ENCODE data around the gene C4orf36.
A peak's percentile ranks its signal among the peaks of the same experiment; 100 is the strongest.
"Not testable (repeated sequence)": the region's sequence is repeated elsewhere in the genome, so short reads cannot be mapped to it uniquely, and the experiment has no call there.

C4orf36 gene

GRCh38 chr4:86892636-86892960 is 376 bp upstream of the C4orf36 start:
- DNase-seq (ENCODE audit: low spot score) = no peak
- POLR2A ChIA-PET (ENCODE audit: low non-redundant PET) = no interaction called here
- CTCF ChIA-PET = interaction anchor here (0.6 kb wide), 1 partner anchor 326 kb away, joined by 3 read pairs; no protein-coding TSS in a partner anchor
- peak overlapping the region; percentile 95 for H3K27ac ChIP-seq
- TF ChIP-seq, protein P1, sequence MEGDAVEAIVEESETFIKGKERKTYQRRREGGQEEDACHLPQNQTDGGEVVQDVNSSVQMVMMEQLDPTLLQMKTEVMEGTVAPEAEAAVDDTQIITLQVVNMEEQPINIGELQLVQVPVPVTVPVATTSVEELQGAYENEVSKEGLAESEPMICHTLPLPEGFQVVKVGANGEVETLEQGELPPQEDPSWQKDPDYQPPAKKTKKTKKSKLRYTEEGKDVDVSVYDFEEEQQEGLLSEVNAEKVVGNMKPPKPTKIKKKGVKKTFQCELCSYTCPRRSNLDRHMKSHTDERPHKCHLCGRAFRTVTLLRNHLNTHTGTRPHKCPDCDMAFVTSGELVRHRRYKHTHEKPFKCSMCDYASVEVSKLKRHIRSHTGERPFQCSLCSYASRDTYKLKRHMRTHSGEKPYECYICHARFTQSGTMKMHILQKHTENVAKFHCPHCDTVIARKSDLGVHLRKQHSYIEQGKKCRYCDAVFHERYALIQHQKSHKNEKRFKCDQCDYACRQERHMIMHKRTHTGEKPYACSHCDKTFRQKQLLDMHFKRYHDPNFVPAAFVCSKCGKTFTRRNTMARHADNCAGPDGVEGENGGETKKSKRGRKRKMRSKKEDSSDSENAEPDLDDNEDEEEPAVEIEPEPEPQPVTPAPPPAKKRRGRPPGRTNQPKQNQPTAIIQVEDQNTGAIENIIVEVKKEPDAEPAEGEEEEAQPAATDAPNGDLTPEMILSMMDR (conservative IDR thresholded peaks at IDR 0.05; ENCODE audit: low read depth) = no peak

- no peak for DNase-seq (ENCODE audit: low spot score)
- TF ChIP-seq, protein P1 (conservative IDR thresholded peaks at IDR 0.05; ENCODE audit: low read depth) = no peak
- ChIA-PET POLR2A (ENCODE audit: low non-redundant PET) (no interaction called here), CTCF (no interaction called here)
- no peak overlapping the region for H3K27ac ChIP-seq
Measured at GRCh38 chr4:86890790-86891189, 1.4 kb downstream of the C4orf36 start.

GRCh38 chr4:86879641-86880040 is 12.6 kb downstream of the C4orf36 start:
- ChIA-PET CTCF (no interaction called here), POLR2A (ENCODE audit: low non-redundant PET) (no interaction called here)
- TF ChIP-seq, protein P1 (conservative IDR thresholded peaks at IDR 0.05; ENCODE audit: low read depth) = no peak
- DNase-seq (ENCODE audit: low spot score) = no peak
- no peak overlapping the region for H3K27ac ChIP-seq

- TF ChIP-seq, protein P1 (conservative IDR thresholded peaks at IDR 0.05; ENCODE audit: low read depth) = no peak
- ChIA-PET CTCF (interaction anchor here (0.5 to 1.1 kb wide), 3 partner anchors 17 to 368 kb away, joined by 3 to 5 read pairs (median 3); no protein-coding TSS in a partner anchor), POLR2A (ENCODE audit: low non-redundant PET) (no interaction called here)
- no peak for DNase-seq (ENCODE audit: low spot score)
- no peak overlapping the region for H3K27ac ChIP-seq
Measured at GRCh38 chr4:86878640-86879039, 13.6 kb downstream of the C4orf36 start.

DNA sequence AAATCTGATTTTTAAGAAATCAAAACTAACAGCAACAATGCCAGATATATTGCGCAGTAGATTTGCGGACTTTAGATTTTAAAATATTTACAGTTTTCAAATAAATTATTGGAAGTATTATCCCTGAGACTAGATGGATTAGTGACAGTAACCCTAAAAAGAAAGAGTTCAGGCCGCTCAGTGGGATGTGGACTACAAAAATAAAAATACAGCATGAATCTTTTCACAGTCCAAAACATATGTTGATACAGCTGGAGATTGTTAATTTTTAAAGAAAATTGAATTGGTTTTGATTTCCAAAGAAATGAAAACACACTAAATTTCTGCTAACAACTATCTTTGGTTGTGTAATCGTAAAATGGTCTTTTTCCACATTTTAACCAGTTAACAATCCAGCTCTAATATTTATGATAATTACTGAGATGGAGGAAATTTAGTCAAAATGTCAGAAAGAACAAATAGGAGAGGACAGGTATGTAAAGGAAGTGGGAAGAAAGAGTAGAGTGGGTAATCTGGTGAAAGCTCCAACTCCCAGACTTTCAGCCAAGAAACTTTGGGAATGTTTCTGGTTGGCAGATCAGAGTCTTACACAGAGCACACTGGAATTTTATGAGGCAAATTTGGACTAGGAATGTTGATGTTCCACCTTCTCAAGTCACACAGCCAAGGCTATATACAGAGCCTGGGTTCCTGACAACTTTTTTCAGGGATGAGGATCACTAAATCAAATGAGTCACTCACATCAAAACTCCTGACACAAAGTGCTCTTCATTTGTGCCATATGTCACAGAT is 15.1 kb downstream of the C4orf36 start:
- ChIA-PET CTCF (interaction anchor here (0.6 kb wide), 1 partner anchor 290 kb away, joined by 3 read pairs; no protein-coding TSS in a partner anchor), POLR2A (ENCODE audit: low non-redundant PET) (no interaction called here)
- DNase-seq (ENCODE audit: low spot score) = no peak
- no peak overlapping the region for H3K27ac ChIP-seq
- TF ChIP-seq, protein P1 (conservative IDR thresholded peaks at IDR 0.05; ENCODE audit: low read depth) = no peak

DNA sequence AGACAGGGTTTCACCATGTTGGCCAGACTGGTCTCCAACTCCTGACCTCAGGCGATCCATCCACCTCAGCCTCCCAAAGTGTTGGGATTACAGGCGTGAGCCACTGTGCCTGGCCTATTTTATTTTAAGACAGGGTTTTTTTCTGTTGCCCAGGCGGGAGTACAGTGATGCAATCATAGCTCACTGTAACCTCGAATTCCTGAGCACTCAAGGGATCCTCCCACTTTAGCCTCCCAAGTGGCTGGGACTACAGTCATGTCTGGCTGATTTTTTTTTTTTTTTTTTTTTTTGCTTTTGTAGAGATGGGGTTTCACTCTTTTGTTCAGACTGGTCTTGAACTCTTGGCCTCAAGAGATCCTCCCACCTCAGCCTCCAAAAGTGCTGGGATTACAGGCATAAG is 16.8 kb downstream of the C4orf36 start:
- H3K27ac ChIP-seq; POLR2A ChIA-PET (ENCODE audit: low non-redundant PET); DNase-seq (ENCODE audit: low spot score): not testable (repeated sequence)
- CTCF ChIA-PET = interaction anchor here (0.6 kb wide), 1 partner anchor 360 kb away, joined by 3 read pairs; no protein-coding TSS in a partner anchor

- CTCF ChIA-PET = interaction anchor here (0.7 kb wide), 1 partner anchor 55 kb away, joined by 3 read pairs; no protein-coding TSS in a partner anchor
- TF ChIP-seq, protein P1 (conservative IDR thresholded peaks at IDR 0.05; ENCODE audit: low read depth) = no peak
- POLR2A ChIA-PET (ENCODE audit: low non-redundant PET) = no interaction called here
- DNase-seq (ENCODE audit: low spot score) = no peak
- no peak overlapping the region for H3K27ac ChIP-seq
Measured at GRCh38 chr4:86872135-86872534, 20.1 kb downstream of the C4orf36 start.
